Measurements from ENCODE around the gene OCA2.

OCA2 gene

GRCh38 chr15:27798807-27799206 lies 300.3 kb downstream of the OCA2 start:
- Histone ChIP-seq H3K4me1 (ENCODE audit: low read length) (no peaks in the 10 kb centered on the region), H3K9me2 (replicated peaks; ENCODE audit: insufficient read depth, low read length) (no peaks in the 10 kb centered on the region), H3K9me3 (replicated peaks; ENCODE audit: insufficient read depth, low read length) (no peaks in the 10 kb centered on the region), H3K36me3 (replicated peaks; ENCODE audit: insufficient read depth, low read length) (no peaks in the 10 kb centered on the region), H3K27me3 (replicated peaks; ENCODE audit: insufficient read depth, low read length) (no peaks in the 10 kb centered on the region), H3F3A (ENCODE audit: insufficient read depth, low read length) (no peaks in the 10 kb centered on the region), H3K27ac (ENCODE audit: low read length) (no peak overlapping the region), H3K4me3 (ENCODE audit: low read length) (no peak overlapping the region), H3K79me2 (ENCODE audit: low read length) (no peaks in the 10 kb centered on the region), H3K4me2 (ENCODE audit: low read depth, low read length) (no peak overlapping the region), H2AFZ (ENCODE audit: low read length) (no peak overlapping the region), H3K9ac (ENCODE audit: low read length) (no peak overlapping the region), H4K20me1 (ENCODE audit: insufficient read depth, low read length) (no peaks in the 10 kb centered on the region)
- DNase-seq = no peak
- TF ChIP-seq EZH2phosphoT487 (IDR thresholded peaks at IDR 0.05; ENCODE audit: low read length) (no peak), EZH2 (optimal IDR thresholded peaks at IDR 0.05; ENCODE audit: low read depth, low read length) (no peak), CTCF (IDR thresholded peaks at IDR 0.05; ENCODE audit: low read length) (no peak)

GRCh38 chr15:27797765-27798164 lies 301.4 kb downstream of the OCA2 start:
- Histone ChIP-seq H3K9me3 (replicated peaks; ENCODE audit: insufficient read depth, low read length) (no peaks in the 10 kb centered on the region), H3K4me1 (ENCODE audit: low read length) (no peaks in the 10 kb centered on the region), H3K79me2 (ENCODE audit: low read length) (no peaks in the 10 kb centered on the region), H3K4me2 (ENCODE audit: low read depth, low read length) (no peak overlapping the region), H2AFZ (ENCODE audit: low read length) (no peak overlapping the region), H3K4me3 (ENCODE audit: low read length) (no peak overlapping the region), H3K36me3 (replicated peaks; ENCODE audit: insufficient read depth, low read length) (no peaks in the 10 kb centered on the region), H3F3A (ENCODE audit: insufficient read depth, low read length) (no peaks in the 10 kb centered on the region), H3K27ac (ENCODE audit: low read length) (no peak overlapping the region), H3K27me3 (replicated peaks; ENCODE audit: insufficient read depth, low read length) (no peaks in the 10 kb centered on the region), H4K20me1 (ENCODE audit: insufficient read depth, low read length) (no peaks in the 10 kb centered on the region), H3K9ac (ENCODE audit: low read length) (no peak overlapping the region), H3K9me2 (replicated peaks; ENCODE audit: insufficient read depth, low read length) (no peaks in the 10 kb centered on the region)
- DNase-seq = no peak
- TF ChIP-seq CTCF (IDR thresholded peaks at IDR 0.05; ENCODE audit: low read length) = no peak
- TF ChIP-seq EZH2phosphoT487 (IDR thresholded peaks at IDR 0.05; ENCODE audit: low read length) = no peak
- TF ChIP-seq EZH2 (optimal IDR thresholded peaks at IDR 0.05; ENCODE audit: low read depth, low read length) = no peak

GRCh38 chr15:27796405-27797320 lies 302.5 kb downstream of the OCA2 start:
- no peaks in the 10 kb centered on the region for H3K79me2 ChIP-seq (ENCODE audit: low read length)
- no peaks in the 10 kb centered on the region for H3F3A ChIP-seq (ENCODE audit: insufficient read depth, low read length)
- H3K4me1 ChIP-seq (ENCODE audit: low read length) = no peaks in the 10 kb centered on the region
- H3K9ac ChIP-seq (ENCODE audit: low read length) = no peak overlapping the region
- no peaks in the 10 kb centered on the region for H3K36me3 ChIP-seq (replicated peaks; ENCODE audit: insufficient read depth, low read length)
- H2AFZ ChIP-seq (ENCODE audit: low read length) = no peak overlapping the region
- no peaks in the 10 kb centered on the region for H3K9me3 ChIP-seq (replicated peaks; ENCODE audit: insufficient read depth, low read length)
- no peak overlapping the region for H3K27ac ChIP-seq (ENCODE audit: low read length)
- no peaks in the 10 kb centered on the region for H3K27me3 ChIP-seq (replicated peaks; ENCODE audit: insufficient read depth, low read length)
- no peak overlapping the region for H3K4me2 ChIP-seq (ENCODE audit: low read depth, low read length)
- H3K9me2 ChIP-seq (replicated peaks; ENCODE audit: insufficient read depth, low read length) = no peaks in the 10 kb centered on the region
- TF ChIP-seq CTCF (IDR thresholded peaks at IDR 0.05; ENCODE audit: low read length) (no peak), EZH2 (optimal IDR thresholded peaks at IDR 0.05; ENCODE audit: low read depth, low read length) (no peak), EZH2phosphoT487 (IDR thresholded peaks at IDR 0.05; ENCODE audit: low read length) (no peak)
- DNase-seq = no peak
- H3K4me3 ChIP-seq (ENCODE audit: low read length) = no peak overlapping the region
- H4K20me1 ChIP-seq (ENCODE audit: insufficient read depth, low read length) = no peaks in the 10 kb centered on the region
